Activated CD8-positive, alpha-beta memory T cell treated with anti-CD3 and anti-CD28 coated beads for 48 hours (primary cell): ENCODE data around the gene PTPRN.
"Not testable (repeated sequence)": the region's sequence is repeated elsewhere in the genome, so short reads cannot be mapped to it uniquely, and the experiment has no call there.

Experiments
- DNase-seq, 3 experiments: peaks; one replicate each; pipeline ENCODE4 v3.0.0-alpha.2; 2020; ENCODE audit warnings: low read depth in 2 of 3, low spot score in 2 of 3

Gene PTPRN

GRCh38 chr2:219289195-219289536 lies 20.0 kb downstream of the PTPRN start:
- no peak for DNase-seq

DNA sequence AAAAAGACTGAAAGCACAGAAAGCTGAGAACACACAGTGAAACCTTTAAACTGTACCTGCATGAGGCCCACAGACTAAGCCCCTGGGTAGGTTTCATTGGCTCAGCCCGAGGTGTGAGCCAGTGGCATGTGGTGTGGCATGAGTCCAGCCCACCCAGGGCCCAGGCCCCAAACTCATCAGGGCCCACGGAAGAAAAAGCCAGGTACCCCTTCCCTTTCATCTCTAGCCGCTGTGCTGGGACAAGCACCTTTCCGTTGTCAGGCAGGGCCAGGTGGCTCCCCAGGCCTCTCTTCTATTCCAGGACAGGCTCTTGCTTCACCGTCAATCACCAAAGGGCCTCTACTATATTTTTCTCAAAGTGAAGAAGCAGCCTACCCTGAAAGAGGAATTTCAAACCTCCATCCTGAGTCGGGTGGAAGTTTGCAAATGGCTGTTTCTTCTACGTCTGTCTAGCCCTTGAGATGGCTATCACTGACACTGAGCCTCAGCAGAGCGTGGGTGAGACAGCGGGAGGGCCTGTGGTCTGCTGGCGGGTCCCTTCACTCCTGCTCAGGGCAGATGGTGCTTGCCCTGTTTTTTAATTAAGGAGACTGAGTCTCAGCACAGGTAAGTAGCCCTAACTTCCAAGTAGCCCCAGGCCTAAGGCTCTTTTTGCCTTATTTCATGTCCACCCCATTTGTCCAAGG lies 21.5 kb downstream of the PTPRN start:
- no peak for DNase-seq

- DNase-seq: not testable (repeated sequence)
Measured at GRCh38 chr2:219287116-219287440, 22.1 kb downstream of the PTPRN start.

GRCh38 chr2:219286436-219287115 lies 22.6 kb downstream of the PTPRN start:
- DNase-seq: no peak

GRCh38 chr2:219285894-219286425 lies 23.2 kb downstream of the PTPRN start:
- DNase-seq: no peak

GRCh38 chr2:219285373-219285735 lies 23.8 kb downstream of the PTPRN start:
- no peak for DNase-seq

GRCh38 chr2:219284501-219285372 lies 24.5 kb downstream of the PTPRN start:
- no peak for DNase-seq

- no peak for DNase-seq
Measured at GRCh38 chr2:219282943-219283581, 26.1 kb downstream of the PTPRN start.

GRCh38 chr2:219282375-219282774 lies 26.8 kb downstream of the PTPRN start:
- DNase-seq: no peak

GRCh38 chr2:219281588-219281987 lies 27.6 kb downstream of the PTPRN start:
- no peak for DNase-seq

DNA sequence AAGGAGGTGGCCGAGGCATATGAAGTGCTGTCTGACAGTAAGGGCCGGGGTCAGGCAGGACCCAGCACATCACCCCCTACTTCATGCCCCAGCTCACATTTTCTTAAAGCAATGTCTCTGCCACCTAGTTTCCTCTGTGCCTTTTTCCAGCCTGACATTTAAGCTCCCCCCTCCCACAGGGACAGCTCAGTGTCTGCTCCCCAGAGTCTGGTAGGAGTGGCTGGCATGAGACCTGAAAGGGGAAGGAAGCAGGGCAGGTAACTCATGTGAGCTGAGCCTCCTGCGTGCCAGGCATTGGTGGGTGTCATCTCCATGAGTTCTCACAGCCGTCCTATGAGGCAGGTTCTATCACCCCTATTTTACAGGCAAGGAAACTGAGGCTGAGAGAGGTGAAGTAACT lies 28.6 kb downstream of the PTPRN start:
- DNase-seq: no peak

- DNase-seq: no peak
Measured at GRCh38 chr2:219279916-219280516, 29.2 kb downstream of the PTPRN start.

GRCh38 chr2:219279151-219279915 lies 29.9 kb downstream of the PTPRN start, which contains the start of gene DNAJB2:
Gene DNAJB2, plus strand, starts transcription at chr2:219279366. Its CDS starts 468 bp downstream, at chr2:219279834.
- peak; percentile 92 to 99 (median 94) for DNase-seq

GRCh38 chr2:219278655-219279150 lies 30.5 kb downstream of the PTPRN start:
- no peak for DNase-seq

GRCh38 chr2:219277703-219278654 lies 31.2 kb downstream of the PTPRN start:
- peak in 2 of 3 experiments; percentile 58 to 62 for DNase-seq

DNA sequence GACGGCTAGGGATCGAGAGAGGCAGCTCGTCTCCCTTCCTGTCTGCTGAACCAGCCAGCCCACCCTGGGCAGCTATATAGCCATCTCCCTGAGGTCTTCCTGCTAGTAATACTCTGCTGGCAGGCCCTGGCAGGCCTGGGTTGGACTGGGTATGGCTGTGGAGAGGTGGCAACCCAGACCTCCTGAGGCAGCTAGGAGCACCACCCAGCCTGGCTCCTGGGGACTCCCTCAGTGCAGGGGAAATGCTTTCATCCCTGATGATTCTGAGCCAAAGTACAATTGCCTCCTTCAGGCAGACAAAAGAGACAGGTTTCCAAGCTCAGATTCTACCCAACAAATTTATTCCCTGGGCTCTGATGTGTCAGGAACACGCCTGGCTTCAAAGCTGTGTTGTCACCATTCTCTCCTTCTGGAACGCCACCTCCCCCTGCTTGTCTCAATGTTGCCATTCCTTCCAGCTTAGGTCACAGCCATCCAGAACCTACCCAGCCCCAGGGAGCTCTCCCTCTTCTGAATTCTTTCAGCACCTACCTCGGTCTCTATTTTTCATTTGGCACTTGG lies 34.8 kb downstream of the PTPRN start:
- no peak for DNase-seq

DNA sequence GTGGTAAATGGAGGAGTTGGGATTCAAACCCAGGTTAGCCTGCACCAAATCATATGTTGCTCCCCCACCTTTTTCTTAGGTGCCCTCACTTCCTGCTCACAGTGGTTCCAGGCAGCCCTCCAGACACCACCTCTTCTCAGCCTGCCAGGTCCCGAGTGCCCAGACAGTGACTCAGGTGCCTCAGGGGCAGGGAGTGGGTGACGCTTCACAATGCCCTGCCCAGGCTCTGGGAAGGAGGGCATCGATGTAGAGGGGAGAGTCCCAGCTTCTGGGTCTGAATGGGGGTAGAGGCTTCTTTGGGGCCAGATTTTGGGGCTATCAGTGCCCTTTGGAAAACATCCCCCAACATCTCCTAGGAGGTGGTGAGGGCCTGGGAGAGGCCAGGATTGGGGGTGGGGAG lies 35.3 kb downstream of the PTPRN start:
- no peak for DNase-seq

GRCh38 chr2:219272995-219273394 lies 36.2 kb downstream of the PTPRN start:
- DNase-seq: no peak

GRCh38 chr2:219272356-219272755 lies 36.8 kb downstream of the PTPRN start:
- DNase-seq: no peak
